Right cardiac atrium (tissue), 5 donors: ENCODE measurements around the gene CNTN3. TPM values are rescaled to one million over a fixed set of nuclear protein-coding genes. Genes with fewer than 3 reads are reported as not detected.

ENCODE experiments used
- ATAC-seq, 2 donors: fragments of 200-7000 bp; cut with Tn5 transposase; one replicate each; pipeline versions ENCODE4 v1.8.0 to v1.9.1; 2020; ENCODE audit warnings: moderate library complexity in 2 of 2, mild to moderate bottlenecking in 1 of 2
- DNase-seq, 3 donors: peaks; one replicate each; pipeline ENCODE4 v3.0.0-alpha.2; 2020
- H3K27ac ChIP-seq: one replicate; pipeline ENCODE4 v1.5.1; 2013; ENCODE audit warnings: mild to moderate bottlenecking, low read length, control low read depth, moderate library complexity
- H3K27me3 ChIP-seq: one replicate; pipeline ENCODE4 v1.6.1; 2013; ENCODE audit not compliant: control insufficient read depth, insufficient read depth
- H3K4me1 ChIP-seq: one replicate; pipeline ENCODE4 v1.6.1; 2013; ENCODE audit warnings: low read length; ENCODE audit not compliant: control insufficient read depth, insufficient read depth
- H3K4me3 ChIP-seq: one replicate; pipeline ENCODE4 v1.5.1; 2013; ENCODE audit warnings: low read length, control low read depth
- H3K9me3 ChIP-seq: one replicate; pipeline ENCODE4 v1.6.1; 2013; ENCODE audit warnings: low read length; ENCODE audit not compliant: control insufficient read depth
- WGBS: extraction: QIAGEN DNeasy Blood & Tissue Kit; methylation state at CpG from one replicate; pipeline ENCODE4 v1.1.7; 2013; 5-methylcytosine and 5-hydroxymethylcytosine counted together
- intact Hi-C, 4 donors: fragments of 100-400 bp; cut with DNase I; formaldehyde crosslinking; loops; one replicate each; pipeline versions ENCODE4 v1.11.0 to v1.14.0; 2022 to 2023
- polyA plus RNA-seq: library from polyadenylated mRNA; stranded (reverse); fragments of 200-250 nt; gene quantifications from one replicate; pipeline ENCODE4 v1.2.3, GENCODE V29; 2013
- total RNA-seq, 4 donors: library from RNA; stranded (reverse); fragmentation: NEBNext Ultra II Directional; extraction: Animal tissue kit (Norgen Biotek cat#: 25700); gene quantifications; one replicate each; pipeline ENCODE4 v1.2.1, GENCODE V29; 2021
- donor health status: healthy with polysubstance abuse.
- donor health status: DM: no; HTN: yes; CAD: no.
- donor health status: DM: no; HTN: no; CAD: no.
- donor health status: DM: no; HTN: yes; CAD: no; lungs with severe emphysema.
- donor health status: DM: yes; HTN: yes; CAD: no.

The CNTN3 gene
- total and polyA plus RNA-seq, 5 donors, result 5.6 to 9.5 (median 7.5) TPM

DNA sequence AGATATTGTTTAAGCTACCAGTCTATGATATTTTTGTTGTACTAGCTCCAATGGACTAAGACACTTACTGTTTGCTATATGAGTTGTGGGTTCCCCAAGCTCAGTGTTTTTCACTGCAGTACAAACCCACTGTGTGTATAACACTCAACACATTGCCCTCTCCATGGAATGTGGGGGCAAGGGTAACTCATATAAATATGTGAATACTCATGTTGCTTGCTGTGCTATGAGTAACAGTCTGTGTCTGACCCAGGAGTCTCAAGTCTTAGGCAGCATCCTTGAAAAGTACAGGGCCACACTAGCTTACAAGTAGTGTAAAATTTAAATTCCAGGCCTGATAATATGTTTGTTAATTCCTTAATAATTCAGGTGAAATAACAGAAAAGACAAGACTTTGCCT, 22.5 kb upstream of the CNTN3 start:
- no peak for ATAC-seq
- intact Hi-C loops, result no loop called here

DNA sequence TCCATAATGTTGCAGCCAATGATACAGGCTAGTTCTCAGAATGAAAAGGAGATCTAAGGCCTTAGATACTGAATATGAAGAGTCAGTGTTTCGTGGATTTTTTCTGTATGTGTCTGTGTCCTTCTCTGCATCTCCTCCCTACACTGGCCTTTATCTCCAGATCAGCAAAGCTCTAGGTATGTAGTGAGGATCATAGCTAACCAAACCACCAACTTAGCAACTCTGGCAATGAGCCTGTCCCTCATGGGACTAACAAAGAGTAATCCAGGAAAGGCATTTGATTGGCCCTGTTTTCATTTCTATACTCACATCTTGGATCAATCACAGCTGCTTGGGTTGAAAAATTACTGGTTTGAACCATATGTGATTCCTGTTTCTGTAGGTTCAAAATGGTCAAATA, 18.6 kb upstream of the CNTN3 start:
- no peaks in the 10 kb centered on the region for H3K27me3 ChIP-seq
- no peak overlapping the region for H3K27ac ChIP-seq
- H3K9me3 ChIP-seq, result no peaks in the 10 kb centered on the region
- no peak overlapping the region for H3K4me3 ChIP-seq
- ATAC-seq, result no peak
- DNase-seq, result no peak
- intact Hi-C loops, result no loop called here
- WGBS, result 81% methylated on average over 1 of the region's 1 CpG
- no peaks in the 10 kb centered on the region for H3K4me1 ChIP-seq

More for the DNA sequence above, 22.5 kb upstream of the CNTN3 start:
- Histone ChIP-seq H3K9me3 (no peaks in the 10 kb centered on the region), H3K27ac (no peak overlapping the region), H3K4me1 (no peaks in the 10 kb centered on the region), H3K4me3 (no peak overlapping the region), H3K27me3 (no peaks in the 10 kb centered on the region)
- DNase-seq, result no peak

DNA sequence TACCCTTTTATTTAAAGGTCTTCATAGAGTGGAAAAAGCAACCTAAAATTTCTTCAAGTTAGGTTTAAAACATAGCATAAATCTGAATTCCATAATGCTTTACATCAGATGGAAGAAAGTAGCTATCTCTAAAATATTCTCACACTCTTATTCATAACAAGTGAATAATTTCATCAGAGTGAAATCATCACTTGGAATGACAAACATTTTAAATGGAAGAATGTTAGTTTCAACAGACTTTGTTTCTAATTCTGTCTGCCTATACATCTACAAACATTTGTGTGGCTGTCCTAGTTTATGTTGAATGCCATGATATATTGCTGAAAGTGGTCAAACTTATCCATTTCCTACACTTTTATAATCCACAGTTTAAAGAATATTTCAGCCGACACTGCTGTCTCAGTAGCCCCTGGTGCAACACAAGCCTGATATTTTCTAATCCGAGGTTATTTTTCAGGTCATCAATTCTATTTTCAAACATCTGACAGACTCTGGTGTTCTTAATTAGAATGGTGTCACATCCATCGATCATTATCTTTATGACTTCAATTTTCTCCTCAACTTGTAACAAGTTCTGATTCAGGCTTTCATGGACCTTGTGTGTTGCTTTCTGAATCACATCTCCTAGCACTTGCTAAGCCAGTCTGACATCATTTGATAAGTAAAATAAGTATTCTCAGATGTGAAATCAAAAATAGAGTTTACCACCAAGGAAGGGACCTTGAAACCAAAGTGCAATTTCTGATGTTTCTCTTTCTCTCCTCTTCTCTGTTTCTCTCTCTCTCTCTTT, 17.1 kb upstream of the CNTN3 start:
- H3K9me3 ChIP-seq, result no peaks in the 10 kb centered on the region
- no peak overlapping the region for H3K4me3 ChIP-seq
- no peaks in the 10 kb centered on the region for H3K4me1 ChIP-seq
- no peak overlapping the region for H3K27ac ChIP-seq
- intact Hi-C loops, result no loop called here
- DNase-seq (no peak), ATAC-seq (no peak)
- WGBS, result 70% methylated on average over 3 of the region's 3 CpGs
- H3K27me3 ChIP-seq, result no peaks in the 10 kb centered on the region

DNA sequence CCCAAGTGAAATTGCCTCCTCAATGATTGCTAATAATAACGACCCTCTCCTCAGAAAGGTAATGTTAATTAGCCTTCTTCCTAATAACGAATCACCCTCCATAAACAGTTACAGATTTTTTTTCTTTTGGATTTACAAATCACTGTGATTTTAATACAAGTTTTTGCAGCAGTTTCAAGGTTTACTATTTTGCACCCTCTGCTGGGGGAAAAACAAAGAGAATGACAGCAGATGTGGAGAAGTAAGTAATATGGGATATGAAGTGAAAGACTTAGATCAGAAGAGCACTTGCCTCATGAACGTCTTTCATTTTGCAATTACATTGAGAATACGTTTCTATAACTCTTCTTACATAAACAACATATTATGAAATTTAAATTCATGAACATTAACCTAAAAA, 16.1 kb upstream of the CNTN3 start:
- 49% methylated on average over 4 of the region's 4 CpGs for WGBS

DNA sequence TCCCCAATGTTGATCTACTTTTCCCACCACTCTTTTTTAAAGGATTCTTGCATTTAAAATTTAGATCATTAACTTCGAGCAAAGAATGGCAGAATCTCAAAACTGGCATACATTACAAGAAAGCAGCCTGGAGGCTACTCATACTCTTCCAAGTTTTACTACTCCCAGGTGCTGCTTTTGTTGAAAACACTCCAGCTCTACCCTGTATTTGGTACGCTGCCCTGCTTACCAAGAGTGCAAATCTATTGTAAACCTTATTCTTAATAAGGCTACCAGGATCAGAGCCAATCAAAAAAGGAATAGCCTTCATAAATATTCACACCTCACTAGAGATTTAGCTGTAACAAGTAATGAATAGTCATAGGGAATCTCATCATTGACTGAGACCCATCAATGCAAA, 11.6 kb upstream of the CNTN3 start:
- no peaks in the 10 kb centered on the region for H3K9me3 ChIP-seq
- intact Hi-C loops, result no loop called here
- WGBS, result 79% methylated on average over 2 of the region's 2 CpGs
- H3K27me3 ChIP-seq, result no peaks in the 10 kb centered on the region
- ATAC-seq (no peak), DNase-seq (no peak)
- no peaks in the 10 kb centered on the region for H3K4me1 ChIP-seq
- no peak overlapping the region for H3K27ac ChIP-seq
- no peak overlapping the region for H3K4me3 ChIP-seq

More for the DNA sequence above, 16.1 kb upstream of the CNTN3 start:
- ATAC-seq (no peak), DNase-seq (no peak)
- H3K4me3 ChIP-seq, result no peak overlapping the region
- H3K4me1 ChIP-seq, result no peaks in the 10 kb centered on the region
- no peak overlapping the region for H3K27ac ChIP-seq
- H3K27me3 ChIP-seq, result no peaks in the 10 kb centered on the region
- intact Hi-C loops, result no loop called here
- H3K9me3 ChIP-seq, result no peaks in the 10 kb centered on the region

DNA sequence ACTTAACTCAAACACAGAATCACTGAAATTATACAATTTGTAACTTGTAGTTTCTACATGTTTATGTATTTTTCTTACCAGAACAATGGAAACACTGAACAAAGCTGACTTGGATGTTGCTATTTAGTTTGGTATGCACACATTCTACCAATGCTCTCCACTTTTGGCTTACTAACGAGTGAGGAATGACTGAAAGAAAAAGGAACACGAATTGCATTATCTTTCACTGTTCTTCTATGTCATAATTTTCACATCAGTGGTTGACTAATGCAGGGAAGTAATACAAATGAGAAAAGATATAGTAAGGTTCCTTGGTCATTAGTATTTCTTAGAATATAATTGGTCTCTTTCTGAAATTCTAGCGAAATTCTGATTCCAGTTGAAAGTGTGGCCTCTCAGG, 9.8 kb upstream of the CNTN3 start:
- WGBS, result 61% methylated on average over 3 of the region's 3 CpGs
- DNase-seq, result no peak
- Histone ChIP-seq H3K27me3 (no peaks in the 10 kb centered on the region), H3K4me3 (no peak overlapping the region), H3K9me3 (no peaks in the 10 kb centered on the region), H3K4me1 (no peaks in the 10 kb centered on the region), H3K27ac (no peak overlapping the region)
- no peak for ATAC-seq
- intact Hi-C loops, result no loop called here

DNA sequence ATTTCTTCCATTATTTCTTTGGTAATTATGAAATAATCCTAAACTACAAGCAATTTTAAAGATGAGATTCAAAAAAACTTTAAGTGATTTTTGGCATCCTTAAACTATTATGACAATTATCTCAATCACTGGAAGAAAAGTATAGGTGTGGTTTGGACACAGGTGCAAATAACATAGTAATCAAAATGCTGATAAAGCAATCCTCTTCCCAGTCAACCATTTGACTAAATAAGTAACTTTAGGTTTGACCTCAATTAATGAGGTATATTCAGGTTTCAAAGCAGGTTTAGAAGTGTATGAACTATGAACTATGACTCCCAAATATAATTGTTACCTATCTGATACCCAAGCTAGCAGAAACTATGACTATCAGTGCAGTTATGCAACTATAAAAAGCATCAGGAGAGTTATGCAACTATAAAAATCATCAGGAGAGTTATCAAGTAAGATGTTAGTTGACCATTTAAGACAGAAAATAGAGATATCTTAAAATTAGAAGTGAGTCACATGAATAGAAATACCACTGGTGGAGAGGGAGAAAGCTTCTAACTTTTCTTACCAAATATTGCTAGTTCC, 8.9 kb upstream of the CNTN3 start:
- no peaks in the 10 kb centered on the region for H3K9me3 ChIP-seq
- intact Hi-C loops, result no loop called here
- H3K4me3 ChIP-seq, result no peak overlapping the region
- DNase-seq (no peak), ATAC-seq (no peak)
- no peaks in the 10 kb centered on the region for H3K4me1 ChIP-seq
- H3K27ac ChIP-seq, result no peak overlapping the region
- H3K27me3 ChIP-seq, result no peaks in the 10 kb centered on the region

DNA sequence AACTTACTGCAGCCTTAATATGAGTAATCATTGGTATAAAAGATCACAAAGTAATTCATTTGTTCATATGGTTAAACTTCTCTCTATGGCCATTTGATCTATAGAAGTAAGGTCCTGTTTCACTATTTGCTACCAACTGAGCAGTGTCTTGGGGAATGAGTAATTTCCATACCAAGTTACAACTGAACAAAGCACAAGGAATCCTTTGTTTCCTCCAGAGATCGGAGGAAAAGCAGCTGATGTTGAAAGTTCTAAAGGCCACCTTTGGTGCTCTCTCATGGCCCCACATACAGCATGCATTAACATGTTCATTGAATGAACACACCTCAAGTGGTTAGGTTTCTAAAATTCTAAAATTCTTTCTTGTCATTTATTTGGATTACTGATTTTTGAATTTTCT, 7.1 kb upstream of the CNTN3 start:
- 73% methylated on average over 1 of the region's 1 CpG for WGBS
- ATAC-seq (no peak), DNase-seq (no peak)
- Histone ChIP-seq H3K27ac (no peak overlapping the region), H3K4me1 (no peaks in the 10 kb centered on the region), H3K4me3 (no peak overlapping the region), H3K27me3 (no peaks in the 10 kb centered on the region), H3K9me3 (no peaks in the 10 kb centered on the region)
- intact Hi-C loops, result no loop called here

DNA sequence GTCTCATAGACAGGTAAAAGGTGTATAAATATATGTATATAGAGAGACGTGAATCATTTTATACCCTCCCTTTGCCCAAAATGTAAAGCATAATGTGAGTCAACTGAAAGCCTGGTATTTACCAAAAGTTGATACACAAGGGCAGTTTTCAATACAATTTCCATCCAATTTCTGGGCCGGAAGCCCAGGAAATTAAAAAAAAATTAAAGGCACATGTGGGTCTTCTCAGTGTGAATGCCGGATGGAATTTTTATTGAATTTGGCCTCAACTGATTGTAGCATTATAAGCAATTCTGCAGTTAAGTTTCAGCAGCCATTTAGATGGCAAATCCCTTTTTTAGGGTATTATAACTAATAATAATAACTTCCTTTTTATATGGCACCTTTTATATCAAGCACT, 3.3 kb upstream of the CNTN3 start:
- no peak for DNase-seq
- intact Hi-C loops, result no loop called here
- WGBS, result 58% methylated on average over 3 of the region's 3 CpGs
- H3K9me3 ChIP-seq, result no peaks in the 10 kb centered on the region
- no peak overlapping the region for H3K4me3 ChIP-seq
- no peaks in the 10 kb centered on the region for H3K27me3 ChIP-seq
- H3K4me1 ChIP-seq, result no peaks in the 10 kb centered on the region
- no peak for ATAC-seq
- H3K27ac ChIP-seq, result no peak overlapping the region

DNA sequence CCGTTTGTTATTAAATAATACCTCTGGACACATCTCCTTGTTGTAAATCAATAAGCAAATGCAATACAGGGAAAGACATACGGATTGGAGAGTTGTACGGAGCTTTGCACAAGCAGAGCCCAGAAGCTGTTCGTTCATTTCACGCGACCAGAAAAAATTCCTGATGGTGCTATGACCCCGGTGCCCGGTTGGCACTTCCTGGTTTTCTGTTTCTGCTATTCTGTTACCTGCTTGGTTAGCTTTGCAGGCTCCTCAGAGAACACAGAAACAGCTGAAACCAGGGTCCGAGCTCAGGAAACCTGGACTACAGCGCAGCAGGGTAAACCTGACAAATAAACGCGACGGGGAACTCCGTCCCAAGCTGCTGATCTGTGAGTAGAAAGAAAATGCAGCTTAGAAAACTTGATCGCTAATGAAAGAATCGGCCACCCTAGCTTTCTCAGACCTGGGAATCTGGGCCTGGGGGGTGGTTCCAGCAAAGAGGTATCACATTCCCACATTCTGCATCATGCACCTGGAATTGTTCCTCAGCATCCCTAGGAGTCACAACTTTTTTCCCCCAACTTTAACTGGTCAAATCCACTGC, 845 bp downstream of the CNTN3 start:
- WGBS, result 19% methylated on average over 16 of the region's 16 CpGs
- no peaks in the 10 kb centered on the region for H3K4me1 ChIP-seq
- DNase-seq (peak in 1 of 3 donors; percentile 17), ATAC-seq (no peak)
- intact Hi-C loops, result no loop called here
- peak overlapping the region; percentile 75 for H3K4me3 ChIP-seq
- no peak overlapping the region for H3K27ac ChIP-seq
- H3K27me3 ChIP-seq, result no peaks in the 10 kb centered on the region
- no peaks in the 10 kb centered on the region for H3K9me3 ChIP-seq

DNA sequence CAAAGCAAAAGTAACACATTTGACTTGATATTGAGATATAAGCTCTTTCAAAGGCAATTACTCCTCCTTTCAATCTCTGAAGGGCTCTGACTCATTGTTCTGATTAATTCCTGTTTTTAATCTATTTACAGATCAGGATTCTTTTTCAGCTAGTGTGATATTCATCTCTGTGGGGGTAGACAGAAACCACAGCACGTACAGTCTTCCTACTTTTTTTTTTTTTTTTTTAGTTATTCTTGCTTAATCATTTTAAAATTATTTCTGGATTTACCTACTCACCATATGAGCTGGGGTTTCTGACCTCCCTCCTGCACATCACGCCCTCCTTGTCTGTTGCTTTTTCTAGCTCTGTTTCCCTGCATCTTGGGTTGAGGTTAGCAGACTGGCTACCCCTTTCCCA, 1.4 kb downstream of the CNTN3 start:
- peak overlapping the region; percentile 75 for H3K4me3 ChIP-seq
- ATAC-seq (no peak), DNase-seq (no peak)
- H3K27me3 ChIP-seq, result no peaks in the 10 kb centered on the region
- intact Hi-C loops, result no loop called here
- H3K27ac ChIP-seq, result no peak overlapping the region
- H3K4me1 ChIP-seq, result no peaks in the 10 kb centered on the region
- 21% methylated on average over 2 of the region's 2 CpGs for WGBS
- no peaks in the 10 kb centered on the region for H3K9me3 ChIP-seq
